HPDE6-E6E7 (cell line): ENCODE measurements around the gene OBSL1.

ENCODE experiments used
- DNase-seq: peaks from one replicate; pipeline ENCODE4 v3.0.0; 2011; ENCODE audit warnings: missing footprints; ENCODE audit errors: extremely low spot score

Gene OBSL1

DNA sequence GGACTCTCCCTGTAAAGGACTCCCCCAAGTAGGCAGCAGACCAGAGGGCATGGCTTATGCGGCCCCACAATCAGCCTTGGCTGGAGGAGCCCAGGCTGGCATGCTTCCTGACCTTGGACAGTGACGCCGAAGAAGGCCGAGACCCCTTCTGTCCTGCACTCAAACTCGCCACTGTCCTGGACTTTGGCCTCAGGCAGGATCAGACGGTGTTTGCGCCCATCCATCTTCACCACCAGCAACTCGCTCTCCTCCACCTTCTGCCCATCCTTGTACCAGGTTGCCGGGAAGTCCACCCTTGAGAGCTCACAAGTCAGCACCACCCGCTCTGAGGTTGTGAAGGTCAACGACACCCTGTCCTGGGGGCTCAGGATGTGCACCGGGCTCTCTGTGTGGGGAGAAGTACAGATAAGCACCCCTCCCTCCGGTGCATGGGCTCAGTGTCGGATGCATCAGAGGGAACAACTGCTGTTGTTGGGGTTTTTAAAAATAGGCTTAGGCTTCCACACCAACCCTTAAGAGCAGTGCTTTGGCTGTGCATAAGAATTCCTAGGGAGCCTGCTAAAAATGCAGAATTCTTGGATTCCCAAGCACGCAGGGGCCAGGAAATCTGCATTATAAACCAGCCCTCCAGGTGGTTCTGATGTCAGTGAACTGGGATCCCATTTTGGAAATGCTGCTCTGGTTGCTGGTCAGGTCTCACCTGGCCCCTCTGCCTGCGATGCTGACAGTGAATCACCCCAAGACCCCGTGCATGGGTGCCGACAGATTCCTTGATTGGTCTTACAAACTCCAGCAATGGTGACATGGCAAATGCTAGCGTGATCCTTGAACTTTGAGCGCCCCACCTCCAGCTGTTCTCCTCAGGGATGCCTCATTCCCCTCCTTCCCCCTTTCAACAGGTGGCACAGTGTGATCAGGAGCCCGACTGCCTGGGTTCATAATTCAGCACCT lies 5.9 kb downstream of the OBSL1 start:
- DNase-seq: no peak

DNA sequence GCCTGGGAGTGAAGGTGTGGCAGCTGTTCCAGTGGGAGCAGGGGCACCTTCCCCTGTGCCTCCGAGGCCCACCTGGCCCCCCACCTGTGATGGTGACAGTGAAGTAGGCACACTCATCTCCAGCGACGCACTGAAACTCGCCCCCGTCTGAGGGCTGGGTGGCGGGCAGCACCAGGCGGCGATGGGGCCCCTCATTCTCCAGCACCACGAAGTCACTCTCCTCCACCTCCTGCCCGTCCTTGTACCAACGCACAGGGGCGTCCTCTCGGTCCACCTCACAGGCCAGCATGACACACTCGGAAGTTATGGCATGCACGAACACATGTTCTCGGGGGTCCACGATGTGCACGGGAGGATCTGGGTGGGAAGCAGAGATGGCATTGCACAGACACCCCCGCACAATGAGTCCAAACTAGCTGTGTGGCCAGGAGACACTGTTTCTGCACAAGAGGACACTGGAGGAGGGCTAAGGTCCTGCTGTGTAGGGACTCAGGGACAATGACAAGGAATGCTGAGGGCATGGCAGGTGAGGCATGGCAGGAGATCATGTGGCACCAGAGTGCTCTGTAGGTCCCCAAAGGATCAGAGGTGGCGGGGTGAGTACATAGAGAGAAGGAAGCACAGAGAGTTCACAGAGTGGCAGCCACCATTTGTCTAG lies 7.9 kb downstream of the OBSL1 start:
- no peak for DNase-seq

GRCh38 chr2:219562049-219563020 lies 9.0 kb downstream of the OBSL1 start:
- DNase-seq: no peak

DNA sequence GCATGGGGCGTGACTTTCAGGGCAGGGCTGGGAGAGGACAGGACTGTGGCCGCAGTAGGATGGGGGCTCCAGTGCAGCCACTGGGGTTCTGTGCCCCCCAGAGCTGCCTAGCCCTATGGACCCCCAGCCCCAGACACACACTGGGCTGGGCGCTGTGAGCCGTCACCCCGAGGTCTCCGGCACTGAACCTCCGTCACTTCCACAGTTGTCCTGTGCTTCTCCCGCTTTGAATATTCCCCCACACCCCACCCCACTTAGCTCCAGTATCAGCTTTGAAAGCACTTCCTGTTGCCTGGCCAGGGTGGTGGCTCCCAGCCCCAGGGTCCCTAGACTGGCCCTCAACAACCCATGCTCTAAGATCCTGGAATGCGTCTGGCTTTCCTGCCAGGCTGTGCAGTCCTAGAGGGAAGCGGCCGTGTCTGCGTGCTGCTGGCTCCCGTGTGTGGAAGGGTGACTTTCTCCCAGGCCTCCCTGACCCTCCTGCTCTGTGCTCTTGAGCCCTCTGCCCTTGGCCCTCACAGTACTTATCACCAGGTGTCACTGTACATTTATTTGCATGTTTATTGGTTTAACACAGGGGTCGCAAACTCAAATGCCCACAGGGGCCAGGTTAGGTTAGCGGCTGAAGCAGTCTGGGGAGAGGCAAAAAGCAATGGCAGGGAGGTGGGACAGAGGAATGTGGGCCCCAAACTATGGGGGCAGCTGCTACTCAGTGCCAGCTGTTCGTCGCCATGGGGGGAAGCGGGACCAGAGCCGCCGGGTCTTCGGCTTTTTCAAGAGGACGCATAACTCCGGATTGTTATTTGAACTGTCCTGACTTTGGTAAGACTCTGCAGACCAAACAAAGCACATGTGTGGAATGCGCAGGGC lies 9.9 kb downstream of the OBSL1 start:
- DNase-seq: no peak

- no peak for DNase-seq
Observed at GRCh38 chr2:219560893-219561178, 10.5 kb downstream of the OBSL1 start.

DNA sequence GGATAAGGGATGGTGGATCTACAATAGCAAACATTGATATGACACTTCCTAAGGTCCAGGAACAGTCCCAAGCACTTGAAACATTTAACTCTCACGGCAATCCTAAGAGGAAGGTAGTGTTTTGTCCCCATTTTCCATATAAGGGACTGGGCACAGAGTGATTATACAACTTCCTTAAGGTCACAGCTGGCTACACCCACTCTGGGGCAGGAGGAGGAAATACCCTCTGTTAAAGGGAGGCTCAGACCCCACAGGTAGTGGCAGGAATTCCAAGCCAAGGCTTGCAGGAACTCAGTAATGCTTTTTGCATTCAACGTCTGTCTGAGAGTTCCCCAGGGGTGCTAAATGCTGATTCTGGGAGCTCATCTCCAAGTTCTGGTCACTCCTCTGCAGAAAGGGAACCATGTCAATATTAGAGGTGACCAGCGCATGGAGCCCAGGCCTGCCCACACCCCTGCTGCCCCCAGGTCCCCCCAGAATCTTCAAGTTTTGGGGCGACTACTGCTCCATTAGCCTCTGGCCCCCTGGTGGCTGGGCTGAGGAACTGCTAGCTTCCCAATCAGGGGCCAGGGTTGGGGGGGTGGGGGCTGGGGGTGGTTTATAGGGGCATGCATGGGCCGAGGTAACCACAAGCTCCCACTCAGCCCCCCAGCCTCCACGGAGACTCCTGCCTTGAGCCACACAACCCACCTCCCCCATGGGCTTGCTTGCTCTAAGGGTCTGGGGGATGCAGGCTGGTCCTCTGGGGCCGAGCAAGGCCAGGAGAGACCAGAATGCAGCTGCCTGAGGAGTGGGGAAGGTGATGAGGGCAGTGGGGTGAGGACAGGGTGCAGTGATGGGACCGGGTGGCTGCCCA lies 11.1 kb downstream of the OBSL1 start:
- DNase-seq: peak; percentile 37

GRCh38 chr2:219559156-219559915 lies 12.0 kb downstream of the OBSL1 start:
- no peak for DNase-seq

GRCh38 chr2:219557791-219558785 lies 13.3 kb downstream of the OBSL1 start:
- no peak for DNase-seq

DNA sequence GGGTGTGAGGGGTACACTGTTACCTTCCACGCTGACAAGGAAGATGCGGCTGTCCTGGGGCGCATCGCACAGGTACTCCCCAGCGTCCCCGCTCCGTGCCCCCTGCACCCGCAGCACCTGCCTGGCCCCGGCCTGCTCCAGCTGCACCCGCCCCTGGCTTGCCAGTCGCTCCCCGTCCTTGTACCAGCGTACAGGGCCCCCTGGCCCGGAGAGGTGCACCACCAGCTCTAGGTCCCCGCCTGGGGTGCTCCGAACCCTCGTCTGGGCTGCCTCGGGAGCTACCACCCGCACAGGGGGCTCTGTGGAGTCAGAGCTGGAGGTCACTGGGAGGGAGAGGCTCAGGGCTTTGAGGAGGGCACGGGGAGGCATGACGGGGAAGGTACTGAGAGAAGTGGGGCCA lies 14.0 kb downstream of the OBSL1 start:
- DNase-seq: no peak

DNA sequence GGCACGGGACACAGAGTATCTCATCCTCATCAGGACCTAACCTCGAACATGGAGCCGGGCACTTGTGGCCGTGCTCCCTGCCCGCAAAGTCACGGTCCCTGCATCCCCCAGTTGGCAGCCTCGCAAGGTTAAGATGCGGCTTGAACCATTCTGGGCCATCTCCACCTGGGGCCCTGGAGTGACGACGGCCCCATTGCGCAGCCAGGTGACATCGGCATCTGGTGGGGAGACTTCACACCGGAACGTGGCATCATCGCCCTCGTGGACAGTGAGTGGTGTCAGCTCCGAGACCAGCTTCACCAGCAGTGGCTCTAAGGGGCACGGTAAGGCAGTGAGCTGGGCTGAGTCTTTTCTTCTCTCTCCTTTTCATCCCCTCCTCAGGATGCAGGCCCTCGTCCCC lies 14.9 kb downstream of the OBSL1 start:
- no peak for DNase-seq

DNA sequence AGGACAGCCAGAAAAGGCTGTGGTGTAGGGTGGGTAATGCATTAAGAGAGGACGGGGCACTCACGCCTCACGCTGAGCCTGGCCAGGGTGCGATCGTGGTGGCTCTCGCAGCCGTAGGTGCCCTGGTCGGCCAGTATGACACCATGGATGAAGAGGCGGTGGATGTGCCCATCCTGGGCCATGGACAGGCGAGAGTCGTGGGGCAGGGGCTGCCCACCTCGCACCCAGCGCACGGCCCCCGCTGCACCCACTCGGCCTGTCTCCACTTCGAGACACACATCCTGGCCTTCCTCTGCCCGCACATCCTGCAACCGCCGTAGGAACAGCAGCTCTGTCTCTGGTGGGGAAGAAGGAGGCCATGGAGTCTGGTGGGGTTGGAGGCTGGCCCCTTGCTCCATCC lies 15.4 kb downstream of the OBSL1 start:
- no peak for DNase-seq

- no peak for DNase-seq
Observed at GRCh38 chr2:219554350-219554749, 17.0 kb downstream of the OBSL1 start.

GRCh38 chr2:219553463-219553963 lies 17.8 kb downstream of the OBSL1 start:
- no peak for DNase-seq

DNA sequence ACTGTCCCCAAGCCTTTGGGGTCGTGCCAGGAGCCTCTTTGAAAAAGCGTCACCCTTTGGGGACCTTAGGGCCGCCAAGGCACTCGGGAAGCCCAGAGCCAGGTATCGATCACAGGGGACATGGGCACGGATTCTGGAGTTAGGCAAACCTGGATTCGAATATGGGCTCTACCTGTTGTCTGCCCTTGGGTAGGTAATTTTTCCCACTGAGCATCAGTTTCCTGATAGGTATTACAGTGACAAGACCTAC lies 18.2 kb downstream of the OBSL1 start:
- DNase-seq: no peak

GRCh38 chr2:219552382-219553167 lies 18.8 kb downstream of the OBSL1 start:
- peak; percentile 87 for DNase-seq

GRCh38 chr2:219551441-219552381 lies 19.6 kb downstream of the OBSL1 start:
- no peak for DNase-seq
